Measurements from ENCODE around the gene EPN1. TPM values are rescaled to one million over a fixed set of nuclear protein-coding genes. Genes with fewer than 3 reads are reported as not detected.

Gene EPN1
- total and polyA plus RNA-seq, 5 donors: 175 to 232 (median 205) TPM

GRCh38 chr19:55690109-55690768, 15.2 kb downstream of the EPN1 start:
- ATAC-seq: no peak
- 95% methylated on average over 25 of the region's 25 CpGs for WGBS
- no peaks in the 10 kb centered on the region for H3K9me3 ChIP-seq (ENCODE audit: control insufficient read depth, low read length)
- H3K27me3 ChIP-seq (ENCODE audit: control insufficient read depth, insufficient read depth): no peaks in the 10 kb centered on the region
- DNase-seq: peak in 2 of 3 donors; percentile 37 to 51
- no peaks in the 10 kb centered on the region for H3K4me1 ChIP-seq (ENCODE audit: control insufficient read depth, insufficient read depth, low read length)
- intact Hi-C loops (cut with DNase I): no loop called here
- no peak overlapping the region for H3K27ac ChIP-seq (ENCODE audit: low read length)
- no peak overlapping the region for H3K4me3 ChIP-seq (ENCODE audit: low read length)

DNA sequence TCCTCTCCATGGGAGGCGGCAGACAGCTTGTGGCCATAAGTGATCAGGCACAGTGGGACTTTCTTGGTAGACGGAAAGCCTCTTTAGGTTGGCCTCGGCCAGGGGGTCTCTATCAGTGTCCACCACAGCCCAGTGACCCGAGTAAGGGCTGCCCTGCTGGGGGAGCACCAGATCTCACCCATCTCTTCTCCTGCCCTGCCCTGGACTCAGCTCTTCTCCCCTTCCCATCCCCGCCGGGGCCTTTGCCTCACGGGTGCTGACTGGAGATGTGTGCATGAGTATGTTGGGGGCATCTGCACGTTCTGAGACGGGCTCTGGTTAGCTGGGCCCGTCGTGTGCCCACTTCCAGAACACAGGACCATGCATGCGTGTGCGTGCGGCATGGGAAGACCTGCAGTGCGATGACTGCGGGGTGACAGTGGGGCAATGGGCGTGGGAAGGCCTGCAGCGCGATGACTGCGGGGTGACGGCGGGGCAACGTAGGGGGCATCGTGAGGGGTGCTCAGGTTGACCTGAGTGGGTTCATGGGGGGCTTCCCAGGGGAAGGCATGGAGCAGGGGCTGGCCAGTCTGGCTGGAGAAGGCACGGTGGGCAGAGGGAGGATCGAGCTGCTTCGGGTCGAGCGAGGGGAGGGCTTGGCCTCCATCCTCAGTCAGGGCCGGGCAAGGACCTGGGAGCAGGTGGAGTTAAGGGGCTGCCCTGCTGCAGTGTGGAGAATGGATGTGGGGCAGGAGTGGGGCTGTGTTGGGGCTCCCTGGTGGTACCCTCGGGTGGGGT, 15.9 kb downstream of the EPN1 start:
- no peaks in the 10 kb centered on the region for H3K4me1 ChIP-seq (ENCODE audit: control insufficient read depth, insufficient read depth, low read length)
- no peaks in the 10 kb centered on the region for H3K9me3 ChIP-seq (ENCODE audit: control insufficient read depth, low read length)
- H3K27me3 ChIP-seq (ENCODE audit: control insufficient read depth, insufficient read depth): no peaks in the 10 kb centered on the region
- H3K4me3 ChIP-seq (ENCODE audit: low read length): no peak overlapping the region
- 94% methylated on average over 31 of the region's 31 CpGs for WGBS
- H3K27ac ChIP-seq (ENCODE audit: low read length): no peak overlapping the region
- ATAC-seq (no peak), DNase-seq (peak in 1 of 3 donors; percentile 45)
- intact Hi-C loops (cut with DNase I): no loop called here

DNA sequence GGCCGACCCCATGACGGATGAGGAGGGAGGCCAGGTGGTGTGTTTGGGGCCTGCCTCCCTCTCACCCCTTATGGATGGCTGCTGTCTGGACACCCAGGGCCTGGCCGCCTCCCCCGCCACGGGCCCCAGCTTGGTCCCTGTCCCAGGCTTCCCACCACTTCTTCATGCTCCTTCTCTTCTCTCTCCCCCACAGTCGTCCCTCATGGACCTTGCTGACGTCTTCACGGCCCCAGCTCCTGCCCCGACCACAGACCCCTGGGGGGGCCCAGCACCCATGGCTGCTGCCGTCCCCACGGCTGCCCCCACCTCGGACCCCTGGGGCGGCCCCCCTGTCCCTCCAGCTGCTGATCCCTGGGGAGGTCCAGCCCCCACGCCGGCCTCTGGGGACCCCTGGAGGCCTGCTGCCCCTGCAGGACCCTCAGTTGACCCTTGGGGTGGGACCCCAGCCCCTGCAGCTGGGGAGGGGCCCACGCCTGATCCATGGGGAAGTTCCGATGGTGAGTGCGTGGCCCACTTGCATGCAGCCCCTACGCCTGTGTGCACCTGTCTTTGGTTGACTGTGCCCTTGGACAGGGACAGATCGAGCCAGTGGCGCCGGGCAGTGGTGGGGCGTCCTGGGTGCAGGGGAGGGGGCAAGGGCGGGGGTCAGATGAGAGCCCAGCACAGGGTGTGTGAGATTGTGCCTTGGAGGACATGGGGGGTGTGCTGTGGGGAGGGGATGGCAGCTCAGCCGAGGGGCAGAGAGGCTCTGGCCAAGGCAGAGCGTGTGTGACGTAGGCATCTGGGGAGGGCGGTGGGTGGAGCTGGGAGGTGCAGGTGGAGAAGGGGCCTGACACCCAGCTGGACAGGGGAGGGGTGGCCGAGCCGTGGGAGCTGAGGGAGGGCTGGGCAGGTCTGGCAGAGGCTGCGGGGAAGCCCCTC, 16.8 kb downstream of the EPN1 start:
- Histone ChIP-seq H3K27me3 (ENCODE audit: control insufficient read depth, insufficient read depth) (no peaks in the 10 kb centered on the region), H3K4me3 (ENCODE audit: low read length) (no peak overlapping the region), H3K27ac (ENCODE audit: low read length) (no peak overlapping the region), H3K9me3 (ENCODE audit: control insufficient read depth, low read length) (no peaks in the 10 kb centered on the region), H3K4me1 (ENCODE audit: control insufficient read depth, insufficient read depth, low read length) (no peaks in the 10 kb centered on the region)
- WGBS: 93% methylated on average over 31 of the region's 31 CpGs
- intact Hi-C loops (cut with DNase I): no loop called here
- DNase-seq: peak in 1 of 3 donors; percentile 60
- no peak for ATAC-seq

- Histone ChIP-seq H3K27ac (ENCODE audit: low read length) (no peak overlapping the region), H3K9me3 (ENCODE audit: control insufficient read depth, low read length) (no peaks in the 10 kb centered on the region), H3K4me1 (ENCODE audit: control insufficient read depth, insufficient read depth, low read length) (no peaks in the 10 kb centered on the region), H3K4me3 (ENCODE audit: low read length) (no peak overlapping the region), H3K27me3 (ENCODE audit: control insufficient read depth, insufficient read depth) (no peaks in the 10 kb centered on the region)
- no peak for ATAC-seq
- intact Hi-C loops (cut with DNase I): no loop called here
- no peak for DNase-seq
- 92% methylated on average over 19 of the region's 19 CpGs for WGBS
Observed at GRCh38 chr19:55692681-55693081, 17.7 kb downstream of the EPN1 start.

- intact Hi-C loops (cut with DNase I): no loop called here
- Histone ChIP-seq H3K4me3 (ENCODE audit: low read length) (no peak overlapping the region), H3K4me1 (ENCODE audit: control insufficient read depth, insufficient read depth, low read length) (no peaks in the 10 kb centered on the region), H3K27ac (ENCODE audit: low read length) (no peak overlapping the region), H3K27me3 (ENCODE audit: control insufficient read depth, insufficient read depth) (no peaks in the 10 kb centered on the region), H3K9me3 (ENCODE audit: control insufficient read depth, low read length) (no peaks in the 10 kb centered on the region)
- ATAC-seq (no peak), DNase-seq (peak in 1 of 3 donors; percentile 55)
- WGBS: 94% methylated on average over 20 of the region's 20 CpGs
Observed at GRCh38 chr19:55693336-55693974, 18.4 kb downstream of the EPN1 start.

DNA sequence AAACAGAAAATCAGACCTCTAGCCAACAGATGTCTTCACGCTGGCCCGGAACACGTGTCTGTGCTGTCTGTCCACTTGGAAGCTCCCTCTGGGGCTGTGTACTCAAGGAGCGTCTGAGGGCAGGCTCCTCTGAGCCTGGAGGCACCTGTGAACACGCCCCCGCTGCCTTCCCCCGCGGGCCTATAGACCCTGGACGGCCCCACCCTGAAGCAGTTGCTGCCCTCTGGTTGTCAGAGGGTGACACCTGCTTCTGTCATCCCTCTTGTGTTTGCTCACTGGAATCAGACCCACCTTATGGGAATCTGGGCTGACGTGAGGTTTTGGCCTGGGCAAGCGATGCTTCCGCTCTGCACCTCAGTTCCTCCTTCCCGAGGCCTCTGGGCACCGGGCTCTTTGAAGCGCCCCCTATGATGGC, 19.2 kb downstream of the EPN1 start:
- Histone ChIP-seq H3K9me3 (ENCODE audit: control insufficient read depth, low read length) (no peaks in the 10 kb centered on the region), H3K27ac (ENCODE audit: low read length) (no peak overlapping the region), H3K4me1 (ENCODE audit: control insufficient read depth, insufficient read depth, low read length) (no peaks in the 10 kb centered on the region), H3K27me3 (ENCODE audit: control insufficient read depth, insufficient read depth) (no peaks in the 10 kb centered on the region), H3K4me3 (ENCODE audit: low read length) (no peak overlapping the region)
- intact Hi-C loops (cut with DNase I): no loop called here
- ATAC-seq: no peak
- WGBS: 88% methylated on average over 15 of the region's 15 CpGs
- no peak for DNase-seq

GRCh38 chr19:55694656-55695491, 19.8 kb downstream of the EPN1 start:
- WGBS: 91% methylated on average over 37 of the region's 37 CpGs
- Histone ChIP-seq H3K27ac (ENCODE audit: low read length) (no peak overlapping the region), H3K27me3 (ENCODE audit: control insufficient read depth, insufficient read depth) (no peaks in the 10 kb centered on the region), H3K9me3 (ENCODE audit: control insufficient read depth, low read length) (no peaks in the 10 kb centered on the region), H3K4me1 (ENCODE audit: control insufficient read depth, insufficient read depth, low read length) (no peaks in the 10 kb centered on the region), H3K4me3 (ENCODE audit: low read length) (no peak overlapping the region)
- DNase-seq (no peak), ATAC-seq (no peak)
- intact Hi-C loops (cut with DNase I): no loop called here

DNA sequence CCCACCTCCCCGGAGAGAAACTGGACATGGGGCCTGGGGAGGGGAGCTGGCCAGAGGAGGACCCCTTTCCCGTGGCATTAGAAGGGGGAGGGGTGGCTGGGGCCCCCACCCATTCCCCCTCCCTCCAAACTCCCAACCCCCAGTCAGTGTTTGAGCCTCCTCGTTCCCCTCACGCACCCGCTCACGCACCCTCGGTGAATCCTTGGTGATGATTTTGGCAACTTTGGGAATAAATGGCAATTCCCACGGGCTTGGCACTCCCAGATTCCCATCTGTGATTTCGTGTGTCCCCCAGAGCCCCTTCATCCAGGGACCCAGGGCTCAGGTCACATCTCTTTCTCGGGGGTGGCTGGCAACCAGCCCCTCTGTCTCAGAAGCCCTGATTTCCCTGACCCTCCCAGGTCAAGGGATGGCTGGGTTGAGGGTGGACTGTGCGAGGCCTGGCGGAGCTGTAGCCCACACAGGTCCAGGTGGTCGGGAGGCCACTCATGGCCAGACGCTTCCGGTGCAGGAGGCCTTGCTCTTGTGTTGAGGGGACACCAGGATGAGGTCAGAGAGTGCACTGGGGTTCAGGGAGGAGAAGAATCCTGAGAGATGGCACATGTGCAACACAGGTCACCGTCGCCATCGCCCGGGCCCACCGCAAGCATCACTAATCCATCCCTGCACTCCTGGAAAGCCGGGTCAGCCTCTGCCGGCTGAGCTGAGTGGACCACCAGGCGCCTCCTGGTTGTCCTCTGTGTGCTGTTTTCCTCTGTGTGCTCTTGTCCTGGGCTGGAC, 20.7 kb downstream of the EPN1 start:
- H3K4me3 ChIP-seq (ENCODE audit: low read length): no peak overlapping the region
- no peak overlapping the region for H3K27ac ChIP-seq (ENCODE audit: low read length)
- DNase-seq (no peak), ATAC-seq (no peak)
- no peaks in the 10 kb centered on the region for H3K9me3 ChIP-seq (ENCODE audit: control insufficient read depth, low read length)
- H3K4me1 ChIP-seq (ENCODE audit: control insufficient read depth, insufficient read depth, low read length): no peaks in the 10 kb centered on the region
- WGBS: 90% methylated on average over 23 of the region's 23 CpGs
- H3K27me3 ChIP-seq (ENCODE audit: control insufficient read depth, insufficient read depth): no peaks in the 10 kb centered on the region
- intact Hi-C loops (cut with DNase I): no loop called here

- 93% methylated on average over 20 of the region's 20 CpGs for WGBS
- Histone ChIP-seq H3K4me3 (ENCODE audit: low read length) (no peak overlapping the region), H3K4me1 (ENCODE audit: control insufficient read depth, insufficient read depth, low read length) (no peaks in the 10 kb centered on the region), H3K9me3 (ENCODE audit: control insufficient read depth, low read length) (no peaks in the 10 kb centered on the region), H3K27me3 (ENCODE audit: control insufficient read depth, insufficient read depth) (no peaks in the 10 kb centered on the region), H3K27ac (ENCODE audit: low read length) (no peak overlapping the region)
- DNase-seq: no peak
- no peak for ATAC-seq
- intact Hi-C loops (cut with DNase I): no loop called here
Observed at GRCh38 chr19:55696301-55697068, 21.5 kb downstream of the EPN1 start.
